Esophagus muscularis mucosa (tissue), 4 donors: ENCODE measurements around the gene NOC3L. TPM values are rescaled to one million over a fixed set of nuclear protein-coding genes. Genes with fewer than 3 reads are reported as not detected.
"Not testable (repeated sequence)": the region's sequence is repeated elsewhere in the genome, so short reads cannot be mapped to it uniquely, and the experiment has no call there.

Source experiments
- DNase-seq: peaks from one replicate; pipeline ENCODE4 v3.0.0-alpha.2; 2017; ENCODE audit errors: extremely low spot score
- H3K27ac ChIP-seq, 4 donors: fragments of 200-600 bp; sonication (generic); replicated peaks in 1 of 4; 1 replicate in 3 of 4; 2 replicates in 1 of 4; pipeline ENCODE4 v1.5.1; 2016 to 2019; ENCODE audit warnings: mild to moderate bottlenecking in 1 of 4
- H3K27me3 ChIP-seq, 4 donors: fragments of 200-600 bp; sonication (generic); one replicate each; pipeline versions ENCODE4 v1.5.1 to v1.6.0; 2016 to 2019
- H3K36me3 ChIP-seq, 4 donors: fragments of 200-600 bp; sonication (generic); one replicate each; pipeline ENCODE4 v1.5.1; 2016 to 2019
- H3K4me1 ChIP-seq, 4 donors: fragments of 200-600 bp; sonication (generic); one replicate each; pipeline ENCODE4 v1.5.1; 2016 to 2019
- H3K4me3 ChIP-seq, 4 donors: fragments of 200-600 bp; sonication (generic); 1 replicate in 2 of 4; 2 replicates in 2 of 4; pipeline ENCODE4 v1.5.1; 2016 to 2019; ENCODE audit warnings: mild to moderate bottlenecking in 4 of 4, moderate library complexity in 1 of 4
- H3K9me3 ChIP-seq, 4 donors: fragments of 200-600 bp; sonication (generic); 1 replicate in 3 of 4; 2 replicates in 1 of 4; pipeline ENCODE4 v1.5.1; 2016 to 2019
- CTCF ChIP-seq, 3 experiments: fragments of 200-600 bp in 2 of 3; fragments of 450-650 bp in 1 of 3; sonication (generic) in 2 of 3; IDR thresholded peaks; one replicate each; pipeline ENCODE4 v1.5.1; 2017 to 2019; ENCODE audit warnings: antibody characterized with exemption in 3 of 3, mild to moderate bottlenecking in 2 of 3, moderate library complexity in 1 of 3
- EP300 ChIP-seq: sonication (generic); formaldehyde crosslinking; IDR thresholded peaks from one replicate; pipeline ENCODE4 v1.6.1; 2017; ENCODE audit warnings: antibody characterized with exemption
- POLR2A ChIP-seq: fragments of 450-650 bp; IDR thresholded peaks from one replicate; pipeline ENCODE4 v1.6.1; 2017; ENCODE audit warnings: antibody characterized with exemption, moderate library complexity, mild to moderate bottlenecking, low read depth
- POLR2AphosphoS5 ChIP-seq, 2 donors: sonication (generic); formaldehyde crosslinking; IDR thresholded peaks; one replicate each; pipeline ENCODE4 v1.6.1; 2017; ENCODE audit warnings: antibody characterized with exemption in 2 of 2
- WGBS: methylation state at CpG from one replicate; pipeline ENCODE4 v1.1.5; 2018; 5-methylcytosine and 5-hydroxymethylcytosine counted together
- intact Hi-C: fragments of 100-400 bp; cut with DNase I; formaldehyde crosslinking; loops from one replicate; pipeline ENCODE4 v1.15.1; 2023
- total RNA-seq, 4 donors: library from RNA; depleted of rRNA; stranded (reverse); fragments of >200 nt; gene quantifications; one replicate each; pipeline versions ENCODE4 v1.1.0 to v1.2.1, GENCODE V29; 2016

The NOC3L gene
- total RNA-seq, 4 donors from 2014 or later = 18.1 to 23.3 (median 20.7) TPM

- no peak for TF ChIP-seq EP300
- TF ChIP-seq POLR2AphosphoS5 (IDR thresholded peaks at IDR 0.05) = no peak
- no peak for TF ChIP-seq POLR2A
- TF ChIP-seq CTCF (IDR thresholded peaks at IDR 0.05) = no peak
- WGBS = 91% methylated on average over 3 of the region's 3 CpGs
- intact Hi-C loops = no loop called here
- H3K9me3 ChIP-seq = no peaks in the 10 kb centered on the region
- H3K36me3 ChIP-seq = peaks cover 19 to 97% (median 73%) of the 10 kb centered on the region in 4 donors
- DNase-seq = no peak
- H3K4me3 ChIP-seq = no peak overlapping the region
- H3K27me3 ChIP-seq = no peaks in the 10 kb centered on the region
- peaks cover 0 to 2% (median 0%) of the 10 kb centered on the region in 4 donors for H3K4me1 ChIP-seq
- no peak overlapping the region for H3K27ac ChIP-seq
Observed at GRCh38 chr10:94353336-94353735, 9.4 kb downstream of the NOC3L start.

GRCh38 chr10:94351089-94351488, 11.7 kb downstream of the NOC3L start:
- Histone ChIP-seq H3K27me3 (no peaks in the 10 kb centered on the region), H3K9me3 (no peaks in the 10 kb centered on the region), H3K27ac (no peak overlapping the region), H3K4me1 (no peaks in the 10 kb centered on the region), H3K36me3 (peaks cover 19 to 85% (median 59%) of the 10 kb centered on the region in 4 donors), H3K4me3 (no peak overlapping the region)
- DNase-seq = no peak
- TF ChIP-seq POLR2AphosphoS5 (IDR thresholded peaks at IDR 0.05) (no peak), POLR2A (no peak), EP300 (no peak), CTCF (IDR thresholded peaks at IDR 0.05) (no peak)
- intact Hi-C loops = no loop called here

- H3K36me3 ChIP-seq = peaks cover 19 to 87% (median 60%) of the 10 kb centered on the region in 4 donors
- H3K4me1 ChIP-seq, H3K4me3 ChIP-seq, H3K9me3 ChIP-seq, DNase-seq, intact Hi-C loops, H3K27ac ChIP-seq, H3K27me3 ChIP-seq: not testable (repeated sequence)
- 89% methylated on average over 4 of the region's 4 CpGs for WGBS
Observed at GRCh38 chr10:94350500-94350899, 12.2 kb downstream of the NOC3L start.

GRCh38 chr10:94349327-94349726, 13.4 kb downstream of the NOC3L start:
- no peaks in the 10 kb centered on the region for H3K4me1 ChIP-seq
- H3K4me3 ChIP-seq = no peak overlapping the region
- TF ChIP-seq POLR2AphosphoS5 (IDR thresholded peaks at IDR 0.05) (no peak), EP300 (no peak), CTCF (IDR thresholded peaks at IDR 0.05) (no peak), POLR2A (no peak)
- H3K27me3 ChIP-seq = no peaks in the 10 kb centered on the region
- intact Hi-C loops = no loop called here
- DNase-seq = no peak
- no peak overlapping the region for H3K27ac ChIP-seq
- H3K36me3 ChIP-seq = peaks cover 20 to 87% (median 54%) of the 10 kb centered on the region in 4 donors
- no peaks in the 10 kb centered on the region for H3K9me3 ChIP-seq
- WGBS = 68% methylated on average over 3 of the region's 3 CpGs

GRCh38 chr10:94344522-94345122, 18.1 kb downstream of the NOC3L start:
- TF ChIP-seq EP300 (no peak), CTCF (IDR thresholded peaks at IDR 0.05) (no peak), POLR2A (no peak), POLR2AphosphoS5 (IDR thresholded peaks at IDR 0.05) (no peak)
- DNase-seq = no peak
- Histone ChIP-seq H3K27ac (no peak overlapping the region), H3K4me1 (no peaks in the 10 kb centered on the region), H3K27me3 (no peaks in the 10 kb centered on the region), H3K4me3 (no peak overlapping the region), H3K9me3 (no peaks in the 10 kb centered on the region), H3K36me3 (peaks cover 25 to 88% (median 56%) of the 10 kb centered on the region in 4 donors)
- intact Hi-C loops = no loop called here
- 84% methylated on average over 6 of the region's 6 CpGs for WGBS
